NCI-H1092 (cell line): ENCODE results near the gene SLC22A3.
"Not testable (repeated sequence)": the region's sequence is repeated elsewhere in the genome, so short reads cannot be mapped to it uniquely, and the experiment has no call there.

Source experiments
- DNase-seq: peaks from one replicate; lab custom pipeline; 2025; lab: John Stamatoyannopoulos, UW

Gene SLC22A3

GRCh38 chr6:160336200-160336599 is 12.0 kb upstream of the SLC22A3 start:
- no peak for DNase-seq

DNA sequence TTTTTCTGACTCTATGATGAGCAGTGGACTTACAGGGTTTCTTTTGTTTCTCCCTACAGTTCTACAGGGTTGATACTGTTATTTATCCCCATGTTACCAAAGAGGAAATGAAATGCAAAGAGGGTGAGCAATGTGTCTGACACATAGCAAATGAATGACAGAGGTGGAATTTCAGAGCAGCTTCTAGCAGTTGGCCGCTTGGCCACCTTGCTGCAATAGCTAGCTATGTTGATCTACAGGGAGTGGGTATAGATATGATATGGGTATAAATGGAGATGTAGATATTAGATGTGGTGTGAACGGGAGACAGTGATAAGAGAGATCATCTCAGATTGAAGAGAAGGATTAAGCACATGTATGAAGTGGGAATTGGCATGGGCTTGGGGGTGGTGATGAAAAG is 10.9 kb upstream of the SLC22A3 start:
- DNase-seq = no peak

GRCh38 chr6:160337991-160338390 is 10.2 kb upstream of the SLC22A3 start:
- no peak for DNase-seq

DNA sequence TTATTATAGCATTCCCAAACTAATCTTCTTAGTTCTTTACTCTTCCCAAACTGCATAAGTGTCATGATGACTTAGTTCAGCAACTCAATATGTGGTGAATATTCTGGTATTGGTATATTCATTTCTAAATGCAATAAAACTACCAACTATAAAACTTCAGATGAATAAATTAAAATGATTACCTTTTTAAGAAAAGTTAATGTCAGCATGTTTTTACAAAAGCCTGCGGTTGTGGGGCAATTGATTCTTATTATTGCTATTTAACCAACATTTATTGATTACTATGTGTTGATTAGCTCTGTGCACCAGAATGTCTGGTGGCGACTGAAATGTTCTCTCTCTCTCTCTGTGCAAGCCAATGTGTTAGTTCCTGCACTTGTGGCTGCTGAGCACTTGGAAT is 5.0 kb upstream of the SLC22A3 start:
- no peak for DNase-seq

GRCh38 chr6:160344271-160344670 is 3.9 kb upstream of the SLC22A3 start:
- DNase-seq = no peak

- DNase-seq = no peak
Observed at GRCh38 chr6:160347259-160348222, 637 bp upstream of the SLC22A3 start.

DNA sequence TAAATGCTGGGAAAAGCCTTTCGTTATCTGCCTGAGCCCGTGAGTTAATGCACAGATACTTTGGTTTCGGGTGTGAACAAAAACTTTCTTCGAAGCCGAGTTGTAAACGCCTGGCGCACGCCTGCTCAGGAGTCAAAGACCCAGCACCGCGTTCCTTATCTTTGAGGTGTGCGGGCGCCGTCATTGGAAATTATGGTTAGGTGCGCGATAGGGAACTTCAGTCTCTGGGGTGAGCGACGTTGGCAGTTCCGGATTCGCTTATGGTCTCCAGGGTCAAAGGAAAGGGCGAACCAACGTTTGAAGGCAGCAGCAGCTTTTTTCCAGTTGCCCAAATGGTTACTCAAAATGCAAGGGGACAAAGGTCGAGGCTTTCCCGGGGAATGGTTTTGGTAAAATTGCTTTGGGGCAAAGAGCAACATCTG is 853 bp downstream of the SLC22A3 start:
- no peak for DNase-seq

GRCh38 chr6:160349814-160350350 is 1.7 kb downstream of the SLC22A3 start:
- no peak for DNase-seq

- DNase-seq = no peak
Observed at GRCh38 chr6:160353950-160354496, 5.8 kb downstream of the SLC22A3 start.

DNA sequence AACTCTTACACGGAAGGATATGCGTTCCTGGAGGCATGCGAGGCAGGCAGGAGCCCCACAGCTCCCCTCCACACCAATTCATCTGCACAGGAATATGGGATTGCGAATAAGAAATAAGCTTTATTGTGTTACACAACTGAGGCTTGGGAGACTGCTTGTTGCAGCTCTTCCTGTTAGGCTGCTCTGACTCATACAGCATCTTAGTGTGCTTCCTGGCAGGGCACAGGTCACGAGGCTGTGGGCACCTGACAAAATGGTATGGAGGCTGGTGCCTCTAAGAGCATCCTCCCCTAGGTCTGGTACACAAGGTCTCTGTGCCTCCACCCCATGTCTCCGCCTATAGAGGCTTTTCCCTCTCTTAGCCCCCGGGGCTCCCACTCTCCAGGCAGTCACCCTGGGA is 6.8 kb downstream of the SLC22A3 start:
- DNase-seq = no peak

- DNase-seq = peak; percentile 95
Observed at GRCh38 chr6:160356074-160356744, 8.0 kb downstream of the SLC22A3 start.

DNA sequence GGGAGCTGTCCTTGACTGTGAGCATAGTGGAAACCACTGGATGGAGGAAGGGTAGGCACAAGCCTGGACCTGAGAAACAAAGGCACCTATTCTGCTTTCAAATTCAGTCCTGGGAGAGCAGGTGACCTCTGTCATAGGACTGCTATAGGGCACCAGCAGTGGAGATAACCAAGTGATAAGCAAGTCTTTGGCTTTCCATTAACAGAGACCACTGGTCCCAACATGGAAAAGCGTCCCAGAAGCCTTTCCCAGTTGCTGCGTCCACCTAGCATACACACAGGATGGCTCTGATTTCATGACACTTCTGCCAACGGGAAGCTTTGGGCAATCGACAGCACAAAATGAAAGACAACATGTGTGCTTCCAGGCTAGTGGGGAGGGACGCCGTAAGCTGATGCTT is 8.9 kb downstream of the SLC22A3 start:
- DNase-seq = peak; percentile 41

DNA sequence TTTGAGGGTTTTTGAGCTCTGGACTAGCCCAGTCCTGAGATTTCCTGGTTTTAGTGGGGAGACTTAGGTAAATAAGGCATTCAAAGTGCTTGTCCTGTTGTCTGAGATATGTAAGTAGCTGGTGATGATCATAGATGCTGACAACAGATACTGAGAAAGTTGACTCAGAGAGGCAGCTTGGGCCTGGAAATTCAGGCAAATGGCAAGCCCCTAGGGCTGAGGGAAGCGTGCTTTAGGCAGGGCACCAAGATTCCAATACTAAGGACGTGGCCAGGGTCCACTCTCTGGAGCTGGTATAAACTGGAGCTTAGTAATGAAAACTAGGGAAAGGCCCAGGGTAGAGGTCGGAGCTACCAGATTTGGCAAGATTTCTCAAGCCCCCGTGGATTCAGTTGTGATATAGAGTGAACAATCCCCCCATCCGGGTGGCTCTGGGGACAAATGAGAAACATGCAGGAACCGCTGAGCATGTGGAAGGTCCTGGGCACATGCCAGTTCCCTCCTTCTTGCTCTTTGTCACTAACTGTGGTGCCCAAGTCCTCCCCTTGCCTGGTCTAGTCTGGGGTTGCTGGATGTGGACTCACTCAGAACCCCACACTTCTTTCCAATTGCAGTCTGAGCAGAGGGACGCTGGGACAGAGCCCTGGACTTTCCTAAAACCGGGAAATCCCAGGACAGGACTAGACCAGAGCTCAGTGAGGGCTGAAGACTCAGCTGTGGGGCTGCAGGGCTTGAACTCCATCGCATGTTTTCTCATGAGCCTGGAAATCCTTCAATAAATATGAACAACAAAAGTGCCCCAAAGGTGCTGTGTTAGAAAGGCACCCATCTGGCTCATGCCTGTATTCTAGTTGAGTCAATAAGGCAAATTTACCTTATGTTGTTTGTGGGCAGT is 10.3 kb downstream of the SLC22A3 start:
- no peak for DNase-seq

GRCh38 chr6:160360955-160361354 is 12.8 kb downstream of the SLC22A3 start:
- DNase-seq = no peak

DNA sequence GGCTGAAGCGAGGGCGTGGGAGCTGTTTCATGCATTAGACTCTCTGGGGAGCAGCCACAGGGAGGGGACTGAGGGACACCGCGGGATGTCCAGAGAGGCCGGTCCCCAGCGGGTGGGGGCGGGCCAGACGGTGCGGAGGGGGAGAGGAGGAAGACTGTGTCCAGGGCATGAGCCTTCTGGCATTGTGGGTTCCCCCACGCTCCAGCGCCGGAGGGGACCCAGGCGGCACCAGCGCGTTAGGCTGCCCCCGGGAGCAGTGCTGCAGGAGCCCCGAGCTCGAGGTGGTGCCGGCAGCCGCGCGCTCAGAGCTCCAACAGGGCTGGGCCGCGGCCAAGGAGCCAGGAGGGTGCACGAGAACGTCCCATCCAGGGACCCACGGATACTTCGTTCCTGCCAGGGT is 14.4 kb downstream of the SLC22A3 start:
- DNase-seq = no peak

- DNase-seq = no peak
Observed at GRCh38 chr6:160363016-160363996, 15.1 kb downstream of the SLC22A3 start.

DNA sequence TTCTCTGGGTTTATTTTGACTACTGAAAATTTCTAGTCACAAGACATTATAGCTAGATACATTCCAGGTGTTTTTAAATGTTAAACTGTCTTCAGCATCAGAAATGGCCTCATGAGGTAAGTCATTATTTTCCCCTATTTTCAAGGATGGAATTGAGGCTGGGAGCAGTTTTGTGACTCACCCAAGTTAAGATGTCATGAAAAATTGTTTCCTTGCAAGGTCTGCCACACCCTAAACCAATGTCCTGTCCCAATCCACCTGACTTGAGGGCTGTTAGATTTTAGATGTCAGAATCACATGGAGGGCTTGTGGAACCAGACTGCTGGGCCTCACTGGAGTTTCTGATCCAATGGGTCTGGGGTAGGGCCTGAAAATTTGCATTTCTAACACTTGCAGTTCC is 16.9 kb downstream of the SLC22A3 start:
- no peak for DNase-seq

- no peak for DNase-seq
Observed at GRCh38 chr6:160367798-160368547, 19.8 kb downstream of the SLC22A3 start.

GRCh38 chr6:160368670-160369069 is 20.5 kb downstream of the SLC22A3 start:
- DNase-seq = no peak

- DNase-seq = not testable (repeated sequence)
Observed at GRCh38 chr6:160373601-160374000, 25.4 kb downstream of the SLC22A3 start.
